ENCODE results near the gene SMIM1.

GRCh38 chr1:3803905-3804626 lies 31.5 kb downstream of the SMIM1 start:
- TF ChIP-seq, protein P1, sequence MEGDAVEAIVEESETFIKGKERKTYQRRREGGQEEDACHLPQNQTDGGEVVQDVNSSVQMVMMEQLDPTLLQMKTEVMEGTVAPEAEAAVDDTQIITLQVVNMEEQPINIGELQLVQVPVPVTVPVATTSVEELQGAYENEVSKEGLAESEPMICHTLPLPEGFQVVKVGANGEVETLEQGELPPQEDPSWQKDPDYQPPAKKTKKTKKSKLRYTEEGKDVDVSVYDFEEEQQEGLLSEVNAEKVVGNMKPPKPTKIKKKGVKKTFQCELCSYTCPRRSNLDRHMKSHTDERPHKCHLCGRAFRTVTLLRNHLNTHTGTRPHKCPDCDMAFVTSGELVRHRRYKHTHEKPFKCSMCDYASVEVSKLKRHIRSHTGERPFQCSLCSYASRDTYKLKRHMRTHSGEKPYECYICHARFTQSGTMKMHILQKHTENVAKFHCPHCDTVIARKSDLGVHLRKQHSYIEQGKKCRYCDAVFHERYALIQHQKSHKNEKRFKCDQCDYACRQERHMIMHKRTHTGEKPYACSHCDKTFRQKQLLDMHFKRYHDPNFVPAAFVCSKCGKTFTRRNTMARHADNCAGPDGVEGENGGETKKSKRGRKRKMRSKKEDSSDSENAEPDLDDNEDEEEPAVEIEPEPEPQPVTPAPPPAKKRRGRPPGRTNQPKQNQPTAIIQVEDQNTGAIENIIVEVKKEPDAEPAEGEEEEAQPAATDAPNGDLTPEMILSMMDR (IDR thresholded peaks at IDR 0.05) = no peak
- TF ChIP-seq POLR2A (IDR thresholded peaks at IDR 0.05) (no peak), EP300 (IDR thresholded peaks at IDR 0.05) (no peak)

All from gastroesophageal sphincter (tissue), 3 donors.